CD4-positive, alpha-beta T cell treated with Interleukin-15 for 4 hours (primary cell): ENCODE measurements around the gene FBXL16.

Experiments used
- DNase-seq: peaks from one replicate; pipeline ENCODE4 v3.0.0-alpha.2; 2020; ENCODE audit warnings: low spot score

Gene FBXL16

GRCh38 chr16:689175-689897 is 16.3 kb downstream of the FBXL16 start:
- no peak for DNase-seq

GRCh38 chr16:687499-687898 is 18.1 kb downstream of the FBXL16 start:
- no peak for DNase-seq

GRCh38 chr16:686459-687260 is 18.9 kb downstream of the FBXL16 start:
- DNase-seq, result no peak

- DNase-seq, result no peak
Measured at GRCh38 chr16:685967-686366, 19.6 kb downstream of the FBXL16 start.

- no peak for DNase-seq
Measured at GRCh38 chr16:684961-685696, 20.5 kb downstream of the FBXL16 start.

GRCh38 chr16:684071-684794 is 21.4 kb downstream of the FBXL16 start, which contains the start of gene JMJD8:
JMJD8 (minus strand) TSS chr16:684334; CDS start chr16:684319, 15 bp downstream.
- DNase-seq, result peak; percentile 97

GRCh38 chr16:683396-684070 is 22.1 kb downstream of the FBXL16 start:
- DNase-seq, result no peak

GRCh38 chr16:682493-683395 is 22.9 kb downstream of the FBXL16 start:
- no peak for DNase-seq

GRCh38 chr16:681746-682427 is 23.7 kb downstream of the FBXL16 start:
- DNase-seq, result no peak

- DNase-seq, result no peak
Measured at GRCh38 chr16:680967-681745, 24.4 kb downstream of the FBXL16 start.

- no peak for DNase-seq
Measured at GRCh38 chr16:680625-680945, 25.0 kb downstream of the FBXL16 start.

- peak; percentile 79 for DNase-seq
Measured at GRCh38 chr16:679814-680624, 25.6 kb downstream of the FBXL16 start, which contains the start of gene STUB1. STUB1 (plus strand) TSS chr16:680410; CDS start chr16:680526, 116 bp downstream.

GRCh38 chr16:678858-679813 is 26.5 kb downstream of the FBXL16 start:
- DNase-seq, result peak; percentile 30

GRCh38 chr16:678209-678857 is 27.3 kb downstream of the FBXL16 start:
- DNase-seq, result no peak

GRCh38 chr16:677316-678190 is 28.0 kb downstream of the FBXL16 start:
- DNase-seq, result no peak
